CD4-positive, alpha-beta T cell (primary cell): ENCODE measurements around the gene CMAS. TPM values are rescaled to one million over a fixed set of nuclear protein-coding genes. Genes with fewer than 3 reads are reported as not detected.
"Not testable (repeated sequence)": the region's sequence is repeated elsewhere in the genome, so short reads cannot be mapped to it uniquely, and the experiment has no call there.

Source experiments
- ATAC-seq: fragments of 200-7000 bp; cut with Tn5 transposase; one replicate; pipeline ENCODE4 v1.10.0; 2022; ENCODE audit warnings: mild to moderate bottlenecking; ENCODE audit not compliant: poor library complexity
- CTCF ChIA-PET: fragments of 350-600 bp; sonication (Branson Sonifier 250); formaldehyde crosslinking; loops from one replicate; lab custom pipeline; 2021; ENCODE audit warnings: antibody characterized with exemption, inconsistent platforms; lab: Charles Lee
- POLR2A ChIA-PET: fragments of 350-600 bp; sonication (Branson Sonifier 250); formaldehyde crosslinking; loops from one replicate; lab custom pipeline; 2021; ENCODE audit warnings: antibody characterized with exemption, inconsistent platforms; lab: Charles Lee
- DNase-seq, 14 experiments: peaks; one replicate each; pipeline ENCODE4 v3.0.0-alpha.2; 2013 to 2020; ENCODE audit warnings: mixed read lengths in 2 of 14
- H3K27ac ChIP-seq, 2 donors: one replicate each; pipeline versions ENCODE4 v1.5.1 to v1.7.0; 2013; ENCODE audit warnings: low read length in 2 of 2, low read depth in 1 of 2, mild to moderate bottlenecking in 1 of 2
- H3K27me3 ChIP-seq, 2 experiments: 1 replicate in 1 of 2; 2 replicates in 1 of 2; pipeline versions ENCODE4 v1.6.1 to v1.7.0; 2013; ENCODE audit warnings: low read length in 2 of 2, control low read depth in 1 of 2, mild to moderate bottlenecking in 1 of 2, moderate library complexity in 1 of 2; ENCODE audit not compliant: insufficient read depth in 2 of 2, control insufficient read depth in 1 of 2
- H3K36me3 ChIP-seq: one replicate; pipeline ENCODE4 v1.6.1; 2013; ENCODE audit warnings: low read length, control low read depth; ENCODE audit not compliant: insufficient read depth
- H3K4me1 ChIP-seq: one replicate; pipeline ENCODE4 v1.6.1; 2013; ENCODE audit warnings: low read length, control low read depth; ENCODE audit not compliant: insufficient read depth
- H3K4me3 ChIP-seq: one replicate; pipeline ENCODE4 v1.5.1; 2013; ENCODE audit warnings: mild to moderate bottlenecking, low read length, moderate library complexity
- H3K9me3 ChIP-seq, 2 experiments: 1 replicate in 1 of 2; 2 replicates in 1 of 2; pipeline versions ENCODE4 v1.6.1 to v1.7.0; 2013; ENCODE audit warnings: low read length in 2 of 2, mild to moderate bottlenecking in 2 of 2, control low read depth in 1 of 2, moderate library complexity in 1 of 2; ENCODE audit not compliant: control insufficient read depth in 1 of 2, insufficient read depth in 1 of 2
- H3K27ac Mint-ChIP-seq: one replicate; pipeline ENCODE4 v1.8.0; 2020; ENCODE audit warnings: mixed read lengths
- H3K27me3 Mint-ChIP-seq: one replicate; pipeline ENCODE4 v1.8.0; 2021; ENCODE audit warnings: mixed read lengths
- H3K36me3 Mint-ChIP-seq: one replicate; pipeline ENCODE4 v1.8.0; 2021; ENCODE audit warnings: low read depth, mixed read lengths
- H3K4me1 Mint-ChIP-seq: one replicate; pipeline ENCODE4 v1.8.0; 2021; ENCODE audit warnings: low read depth, mixed read lengths
- H3K4me3 Mint-ChIP-seq: one replicate; pipeline ENCODE4 v1.8.0; 2020; ENCODE audit warnings: mild to moderate bottlenecking, mixed read lengths
- H3K9me3 Mint-ChIP-seq: one replicate; pipeline ENCODE4 v1.8.0; 2020; ENCODE audit warnings: mixed read lengths
- CTCF ChIP-seq: fragments of 200-600 bp; IDR thresholded peaks from one replicate; pipeline ENCODE4 v1.8.0; 2022; ENCODE audit warnings: antibody characterized with exemption, mild to moderate bottlenecking
- intact Hi-C, 2 experiments: fragments of 100-400 bp; cut with DNase I in 1 of 2; cut with micrococcal nuclease in 1 of 2; formaldehyde crosslinking; loops; one replicate each; pipeline versions ENCODE4 v1.15.1 to v1.9.0; 2023 to 2025; cut with DNase I, micrococcal nuclease
- total RNA-seq, 174 experiments: library from RNA in 2 of 174; stranded (reverse) in 2 of 174; gene quantifications; one replicate each; pipeline ENCODE4 v1.2.3 and lab custom pipeline; 2021 to 2026

The CMAS gene
- total RNA-seq, 2 experiments from 2014 or later: 5.5 to 7.0 TPM

- Mint-ChIP-seq H3K27ac (no peak overlapping the region), H3K4me3 (no peak overlapping the region), H3K9me3 (no peaks in the 10 kb centered on the region), H3K36me3 (no peaks in the 10 kb centered on the region), H3K27me3 (peaks cover 4% of the 10 kb centered on the region), H3K4me1 (no peaks in the 10 kb centered on the region)
- no peak for DNase-seq
- TF ChIP-seq CTCF: no peak
- CTCF ChIA-PET: no interaction called here
- POLR2A ChIA-PET: no interaction called here
- Histone ChIP-seq H3K27ac (no peak overlapping the region), H3K9me3 (no peaks in the 10 kb centered on the region), H3K4me3 (no peak overlapping the region), H3K36me3 (no peaks in the 10 kb centered on the region), H3K27me3 (no peaks in the 10 kb centered on the region), H3K4me1 (no peaks in the 10 kb centered on the region)
- no peak for ATAC-seq
- intact Hi-C loops: no loop called here
These were observed 43.6 kb upstream of the CMAS start for GRCh38 chr12:22002430-22002829.

- intact Hi-C loops, CTCF ChIA-PET, H3K27ac ChIP-seq, H3K27me3 ChIP-seq, H3K4me1 ChIP-seq, POLR2A ChIA-PET, H3K27me3 Mint-ChIP-seq, DNase-seq, H3K4me3 ChIP-seq, H3K27ac Mint-ChIP-seq, H3K36me3 Mint-ChIP-seq, H3K4me1 Mint-ChIP-seq, H3K9me3 ChIP-seq, H3K36me3 ChIP-seq, ATAC-seq, H3K4me3 Mint-ChIP-seq, H3K9me3 Mint-ChIP-seq: not testable (repeated sequence)
These were observed 38.2 kb upstream of the CMAS start for GRCh38 chr12:22007794-22008193.

- H3K4me1 ChIP-seq: no peaks in the 10 kb centered on the region
- peaks cover 8% of the 10 kb centered on the region for H3K27me3 Mint-ChIP-seq
- H3K36me3 ChIP-seq: no peaks in the 10 kb centered on the region
- peaks cover 0 to 3% of the 10 kb centered on the region in 2 experiments for H3K9me3 ChIP-seq
- POLR2A ChIA-PET: no interaction called here
- no peaks in the 10 kb centered on the region for H3K27me3 ChIP-seq
- H3K36me3 Mint-ChIP-seq: no peaks in the 10 kb centered on the region
- ATAC-seq: no peak
- intact Hi-C loops: no loop called here
- no peak overlapping the region for H3K4me3 ChIP-seq
- H3K27ac Mint-ChIP-seq: no peak overlapping the region
- no peak for DNase-seq
- no peaks in the 10 kb centered on the region for H3K4me1 Mint-ChIP-seq
- H3K27ac ChIP-seq: no peak overlapping the region
- no peak for TF ChIP-seq CTCF
- no peak overlapping the region for H3K4me3 Mint-ChIP-seq
- no peaks in the 10 kb centered on the region for H3K9me3 Mint-ChIP-seq
- CTCF ChIA-PET: no interaction called here
These were observed 37.8 kb upstream of the CMAS start for GRCh38 chr12:22008196-22008595.

GRCh38 chr12:22014041-22014782 lies 31.8 kb upstream of the CMAS start:
- H3K4me1 Mint-ChIP-seq: no peaks in the 10 kb centered on the region
- Histone ChIP-seq H3K4me3 (no peak overlapping the region), H3K9me3 (no peaks in the 10 kb centered on the region), H3K27ac (no peak overlapping the region), H3K36me3 (no peaks in the 10 kb centered on the region), H3K27me3 (no peaks in the 10 kb centered on the region), H3K4me1 (no peaks in the 10 kb centered on the region)
- ChIA-PET POLR2A (no interaction called here), CTCF (no interaction called here)
- no peak overlapping the region for H3K4me3 Mint-ChIP-seq
- H3K36me3 Mint-ChIP-seq: no peaks in the 10 kb centered on the region
- no peak for ATAC-seq
- no peak overlapping the region for H3K27ac Mint-ChIP-seq
- intact Hi-C loops: loop anchor here (10.0 kb wide), 2 partner anchors 409 to 1549 kb away; partner anchors contain the start of gene GYS2 (in 1 of the 2)
- no peak for TF ChIP-seq CTCF
- no peaks in the 10 kb centered on the region for H3K9me3 Mint-ChIP-seq
- no peak for DNase-seq
- peaks cover 10% of the 10 kb centered on the region for H3K27me3 Mint-ChIP-seq
